Uterus (tissue), 4 donors: ENCODE results near the gene DOK7. TPM values are rescaled to one million over a fixed set of nuclear protein-coding genes. Genes with fewer than 3 reads are reported as not detected.
A peak's percentile ranks its signal among the peaks of the same experiment; 100 is the strongest.

Experiments used
- DNase-seq, 2 donors: peaks; one replicate each; pipeline ENCODE4 v3.0.0-alpha.2; 2019 to 2020
- H3K27ac ChIP-seq, 2 donors: fragments of 200-600 bp; sonication (generic); 1 replicate in 1 of 2; 2 replicates in 1 of 2; pipeline ENCODE4 v1.5.1; 2016 to 2018
- H3K27me3 ChIP-seq, 2 donors: fragments of 200-600 bp; sonication (generic); one replicate each; pipeline ENCODE4 v1.5.1; 2018 to 2019; ENCODE audit warnings: control low read depth in 1 of 2
- H3K36me3 ChIP-seq, 2 donors: fragments of 200-600 bp; sonication (generic); one replicate each; pipeline ENCODE4 v1.5.1; 2019; ENCODE audit warnings: control low read depth in 1 of 2
- H3K4me1 ChIP-seq, 2 donors: fragments of 200-600 bp; sonication (generic); one replicate each; pipeline ENCODE4 v1.5.1; 2018 to 2019; ENCODE audit warnings: control low read depth in 1 of 2
- H3K4me3 ChIP-seq, 2 donors: fragments of 200-600 bp; sonication (generic); 1 replicate in 1 of 2; 2 replicates in 1 of 2; pipeline ENCODE4 v1.5.1; 2018 to 2019; ENCODE audit warnings: mild to moderate bottlenecking in 1 of 2
- H3K9me3 ChIP-seq, 2 donors: fragments of 200-600 bp; sonication (generic); one replicate each; pipeline ENCODE4 v1.5.1; 2019; ENCODE audit warnings: control low read depth in 1 of 2
- CTCF ChIP-seq, 4 experiments: fragments of 200-600 bp in 2 of 4; fragments of 450-650 bp in 2 of 4; sonication (generic) in 2 of 4; IDR thresholded peaks; one replicate each; pipeline ENCODE4 v1.5.1; 2016 to 2019; ENCODE audit warnings: antibody characterized with exemption in 4 of 4, mild to moderate bottlenecking in 2 of 4, moderate library complexity in 1 of 4
- POLR2A ChIP-seq, 2 donors: fragments of 450-650 bp; IDR thresholded peaks; one replicate each; pipeline ENCODE4 v1.6.1; 2016; ENCODE audit warnings: antibody characterized with exemption in 2 of 2, mild to moderate bottlenecking in 1 of 2, moderate library complexity in 1 of 2
- intact Hi-C: fragments of 100-400 bp; cut with DNase I; formaldehyde crosslinking; loops from one replicate; pipeline ENCODE4 v1.15.1; 2023; ENCODE audit warnings: low total_unique reads
- total RNA-seq, 4 donors: library from RNA; depleted of rRNA in 3 of 4; stranded (reverse); fragments of >200 nt in 3 of 4; gene quantifications; one replicate each; pipeline versions ENCODE4 v1.1.0 to v1.2.4, GENCODE V29; 2014 to 2023
- donor health status: DM: yes; HTN: yes; CAD: no.

DOK7 gene
- total RNA-seq, 4 donors from 2014 or later: 0.26 to 3.9 (median 0.85) TPM; not detected in 1

- H3K9me3 ChIP-seq: no peaks in the 10 kb centered on the region
- intact Hi-C loops: no loop called here
- TF ChIP-seq CTCF (IDR thresholded peaks at IDR 0.05) (no peak), POLR2A (IDR thresholded peaks at IDR 0.05) (no peak)
- H3K4me1 ChIP-seq: no peaks in the 10 kb centered on the region
- DNase-seq: peak in 1 of 2 donors; percentile 9
- no peaks in the 10 kb centered on the region for H3K27me3 ChIP-seq
- H3K36me3 ChIP-seq: no peaks in the 10 kb centered on the region
- H3K4me3 ChIP-seq: no peak overlapping the region
- no peak overlapping the region for H3K27ac ChIP-seq
Observed at GRCh38 chr4:3521621-3522325, 58.7 kb downstream of the DOK7 start.

GRCh38 chr4:3522326-3522640 is 59.2 kb downstream of the DOK7 start:
- intact Hi-C loops: no loop called here
- Histone ChIP-seq H3K36me3 (no peaks in the 10 kb centered on the region), H3K27me3 (no peaks in the 10 kb centered on the region), H3K27ac (no peak overlapping the region), H3K4me1 (no peaks in the 10 kb centered on the region), H3K9me3 (no peaks in the 10 kb centered on the region), H3K4me3 (no peak overlapping the region)
- peak in 1 of 2 donors; percentile 6 for DNase-seq
- TF ChIP-seq POLR2A (IDR thresholded peaks at IDR 0.05) (no peak), CTCF (IDR thresholded peaks at IDR 0.05) (no peak)

GRCh38 chr4:3522651-3523050 is 59.5 kb downstream of the DOK7 start:
- no peaks in the 10 kb centered on the region for H3K27me3 ChIP-seq
- H3K4me3 ChIP-seq: no peak overlapping the region
- H3K4me1 ChIP-seq: no peaks in the 10 kb centered on the region
- no peak for DNase-seq
- TF ChIP-seq CTCF (IDR thresholded peaks at IDR 0.05): no peak
- TF ChIP-seq POLR2A (IDR thresholded peaks at IDR 0.05): no peak
- intact Hi-C loops: no loop called here
- H3K36me3 ChIP-seq: no peaks in the 10 kb centered on the region
- H3K9me3 ChIP-seq: no peaks in the 10 kb centered on the region
- no peak overlapping the region for H3K27ac ChIP-seq

- Histone ChIP-seq H3K4me1 (no peaks in the 10 kb centered on the region), H3K27ac (no peak overlapping the region), H3K27me3 (no peaks in the 10 kb centered on the region), H3K36me3 (no peaks in the 10 kb centered on the region), H3K4me3 (no peak overlapping the region), H3K9me3 (no peaks in the 10 kb centered on the region)
- TF ChIP-seq POLR2A (IDR thresholded peaks at IDR 0.05) (no peak), CTCF (IDR thresholded peaks at IDR 0.05) (no peak)
- intact Hi-C loops: no loop called here
- peak in 1 of 2 donors; percentile 5 for DNase-seq
Observed at GRCh38 chr4:3523146-3523627, 60.1 kb downstream of the DOK7 start.

- Histone ChIP-seq H3K27ac (no peak overlapping the region), H3K4me3 (no peak overlapping the region), H3K27me3 (no peaks in the 10 kb centered on the region), H3K36me3 (no peaks in the 10 kb centered on the region), H3K4me1 (no peaks in the 10 kb centered on the region), H3K9me3 (no peaks in the 10 kb centered on the region)
- intact Hi-C loops: no loop called here
- DNase-seq: peak in 1 of 2 donors; percentile 13
- no peak for TF ChIP-seq POLR2A (IDR thresholded peaks at IDR 0.05)
- TF ChIP-seq CTCF (IDR thresholded peaks at IDR 0.05): no peak
Observed at GRCh38 chr4:3523628-3524221, 60.6 kb downstream of the DOK7 start.
